Liver (tissue), 9 donors: ENCODE measurements around the gene SEMA6D. TPM values are rescaled to one million over a fixed set of nuclear protein-coding genes. Genes with fewer than 3 reads are reported as not detected.

Experiments
- DNase-seq: peaks from one replicate; pipeline ENCODE4 v3.0.0-alpha.2; 2017; ENCODE audit warnings: low spot score
- H3K27ac ChIP-seq, 2 donors: one replicate each; pipeline ENCODE4 v1.7.0; 2013; ENCODE audit warnings: inconsistent platforms in 2 of 2, low read length in 2 of 2, control low read depth in 1 of 2, low read depth in 1 of 2, mild to moderate bottlenecking in 1 of 2
- H3K27me3 ChIP-seq, 4 donors: one replicate each; pipeline versions ENCODE4 v1.6.1 to v1.7.0; 2013; ENCODE audit warnings: low read length in 3 of 4, inconsistent platforms in 1 of 4, mild to moderate bottlenecking in 1 of 4, moderate library complexity in 1 of 4; ENCODE audit not compliant: control insufficient read depth in 4 of 4, insufficient read depth in 4 of 4
- H3K36me3 ChIP-seq, 4 donors: one replicate each; pipeline versions ENCODE4 v1.6.1 to v1.7.0; 2013; ENCODE audit warnings: low read length in 3 of 4, mild to moderate bottlenecking in 3 of 4, low read depth in 1 of 4, moderate library complexity in 1 of 4; ENCODE audit not compliant: control insufficient read depth in 4 of 4, insufficient read depth in 3 of 4
- H3K4me1 ChIP-seq, 4 donors: one replicate each; pipeline versions ENCODE4 v1.6.1 to v1.7.0; 2013; ENCODE audit warnings: low read length in 3 of 4, mild to moderate bottlenecking in 3 of 4, moderate library complexity in 1 of 4; ENCODE audit not compliant: control insufficient read depth in 4 of 4, insufficient read depth in 4 of 4
- H3K4me3 ChIP-seq, 3 donors: one replicate each; pipeline versions ENCODE4 v1.6.1 to v1.7.0; 2013; ENCODE audit warnings: low read length in 3 of 3, control low read depth in 1 of 3, low read depth in 1 of 3, mild to moderate bottlenecking in 1 of 3
- H3K9ac ChIP-seq, 2 donors: one replicate each; pipeline ENCODE4 v1.7.0; 2013; ENCODE audit warnings: low read length in 2 of 2, mild to moderate bottlenecking in 2 of 2, moderate library complexity in 2 of 2, control low read depth in 1 of 2, low read depth in 1 of 2
- H3K9me3 ChIP-seq, 4 donors: one replicate each; pipeline versions ENCODE4 v1.6.1 to v1.7.0; 2013; ENCODE audit warnings: low read length in 3 of 4; ENCODE audit not compliant: control insufficient read depth in 4 of 4
- FOXA1 ChIP-seq: IDR thresholded peaks from 2 replicates; pipeline ENCODE4 v1.6.1; 2016; ENCODE audit warnings: antibody characterized with exemption
- GABPA ChIP-seq, 2 donors: IDR thresholded peaks in 1 of 2; conservative IDR thresholded peaks in 1 of 2; 2 replicates each; pipeline ENCODE4 v1.6.1; 2016; ENCODE audit warnings: antibody characterized with exemption in 2 of 2, mild to moderate bottlenecking in 1 of 2, moderate library complexity in 1 of 2
- HNF4A ChIP-seq, 2 donors: conservative IDR thresholded peaks; 2 replicates each; pipeline ENCODE4 v1.6.1; 2016; ENCODE audit warnings: antibody characterized with exemption in 2 of 2, mild to moderate bottlenecking in 2 of 2
- HNF4G ChIP-seq: IDR thresholded peaks from 2 replicates; pipeline ENCODE4 v1.6.1; 2016; ENCODE audit warnings: antibody characterized with exemption
- JUND ChIP-seq, 2 donors: IDR thresholded peaks; 2 replicates each; pipeline ENCODE4 v1.6.1; 2016; ENCODE audit warnings: antibody characterized with exemption in 2 of 2
- NR2F2 ChIP-seq: IDR thresholded peaks from 2 replicates; pipeline ENCODE4 v1.6.1; 2016; ENCODE audit warnings: antibody characterized with exemption
- RAD21 ChIP-seq, 2 donors: IDR thresholded peaks; 2 replicates each; pipeline ENCODE4 v1.6.1; 2016; ENCODE audit warnings: antibody characterized with exemption in 2 of 2, mild to moderate bottlenecking in 2 of 2
- RXRA ChIP-seq, 2 donors: IDR thresholded peaks; 2 replicates each; pipeline ENCODE4 v1.6.1; 2017 to 2018; ENCODE audit warnings: antibody characterized with exemption in 2 of 2, mild to moderate bottlenecking in 1 of 2
- SP1 ChIP-seq: IDR thresholded peaks from 2 replicates; pipeline ENCODE4 v1.6.1; 2018; ENCODE audit warnings: antibody characterized with exemption, mild to moderate bottlenecking
- WGBS: extraction: QIAGEN DNeasy Blood & Tissue Kit; methylation state at CpG from one replicate; pipeline ENCODE4 v1.1.7; 2013; 5-methylcytosine and 5-hydroxymethylcytosine counted together
- polyA plus RNA-seq, 2 donors: library from polyadenylated mRNA; stranded (reverse) in 1 of 2; unstranded in 1 of 2; fragments of 200-250 nt in 1 of 2; fragments of >200 nt in 1 of 2; fragmentation: Nextera tagmentation in 1 of 2; extraction: Ambion mirVana in 1 of 2; gene quantifications; one replicate each; pipeline versions ENCODE4 v1.2.1 to v1.2.3, GENCODE V29; 2013 to 2015
- total RNA-seq, 2 donors: library from RNA; depleted of rRNA; stranded (reverse); fragments of >200 nt; gene quantifications; one replicate each; pipeline ENCODE4 v1.2.3, GENCODE V29; 2014
- TF ChIP-seq, protein P1 (sequence below): IDR thresholded peaks from 2 replicates; pipeline ENCODE4 v1.6.1; 2016; ENCODE audit warnings: antibody characterized with exemption
- TF ChIP-seq, protein P2 (sequence below): IDR thresholded peaks from 2 replicates; pipeline ENCODE4 v1.6.1; 2016; ENCODE audit warnings: antibody characterized with exemption, mild to moderate bottlenecking
- TF ChIP-seq, protein P3 (sequence below): IDR thresholded peaks from 2 replicates; pipeline ENCODE4 v1.6.1; 2016; ENCODE audit warnings: antibody characterized with exemption
- donor health status: healthy.
- donor health status: healthy.
- donor health status: healthy.
- donor health status: healthy.
- donor health status: healthy.

The SEMA6D gene
- total and polyA plus RNA-seq, 4 donors, result 1.0 to 4.5 (median 3.1) TPM

DNA sequence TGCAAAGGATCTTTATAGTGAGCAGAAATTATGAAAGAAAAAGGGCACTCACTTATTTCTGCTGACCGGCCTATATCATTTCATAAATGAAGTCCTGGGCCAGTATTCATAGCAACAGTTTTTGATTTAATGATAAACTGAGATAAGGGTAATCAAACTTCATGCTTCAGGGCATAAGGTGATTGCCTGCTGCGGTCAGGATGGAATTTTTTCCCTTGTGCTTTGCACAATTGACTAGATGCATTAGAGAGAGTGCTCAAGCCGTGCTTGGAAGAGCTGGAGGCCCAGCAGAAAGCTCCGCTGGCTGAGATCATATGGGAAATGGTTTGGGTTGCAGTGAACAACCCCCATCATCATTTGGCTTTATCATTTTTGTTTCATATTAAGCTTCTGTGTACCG, 10.4 kb downstream of the SEMA6D start (continued):
- TF ChIP-seq, protein P1, sequence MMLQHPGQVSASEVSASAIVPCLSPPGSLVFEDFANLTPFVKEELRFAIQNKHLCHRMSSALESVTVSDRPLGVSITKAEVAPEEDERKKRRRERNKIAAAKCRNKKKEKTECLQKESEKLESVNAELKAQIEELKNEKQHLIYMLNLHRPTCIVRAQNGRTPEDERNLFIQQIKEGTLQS, result no peak
- TF ChIP-seq RAD21 (IDR thresholded peaks at IDR 0.05) (no peak), RXRA (IDR thresholded peaks at IDR 0.05) (no peak), FOXA1 (no peak), HNF4A (conservative IDR thresholded peaks at IDR 0.05) (no peak), HNF4G (no peak), SP1 (no peak)

DNA sequence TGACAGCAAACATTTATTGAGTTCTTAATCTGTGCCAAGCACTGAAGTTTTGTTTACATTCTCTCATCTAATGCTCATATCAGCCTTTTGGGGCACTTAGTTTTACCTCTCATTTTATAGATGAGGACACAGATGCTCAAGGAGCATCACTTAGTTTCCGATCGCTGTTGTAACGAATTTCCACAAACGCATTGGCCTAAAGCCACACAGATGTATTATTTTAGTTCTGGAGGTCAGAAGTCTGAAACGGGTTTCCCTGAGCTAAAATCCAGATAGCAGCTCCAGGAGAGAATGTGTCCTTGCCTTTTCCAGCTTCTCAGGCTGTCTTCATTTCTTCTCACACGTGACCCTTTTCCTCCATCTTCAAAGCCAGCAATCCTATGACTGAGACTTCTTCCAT, 11.1 kb downstream of the SEMA6D start:
- Histone ChIP-seq H3K9ac (no peak overlapping the region), H3K4me3 (no peak overlapping the region), H3K9me3 (no peaks in the 10 kb centered on the region), H3K27ac (no peak overlapping the region), H3K36me3 (no peaks in the 10 kb centered on the region), H3K27me3 (no peaks in the 10 kb centered on the region), H3K4me1 (no peaks in the 10 kb centered on the region)
- DNase-seq, result no peak
- no peak for TF ChIP-seq RXRA (IDR thresholded peaks at IDR 0.05)
- 81% methylated on average over 6 of the region's 6 CpGs for WGBS

DNA sequence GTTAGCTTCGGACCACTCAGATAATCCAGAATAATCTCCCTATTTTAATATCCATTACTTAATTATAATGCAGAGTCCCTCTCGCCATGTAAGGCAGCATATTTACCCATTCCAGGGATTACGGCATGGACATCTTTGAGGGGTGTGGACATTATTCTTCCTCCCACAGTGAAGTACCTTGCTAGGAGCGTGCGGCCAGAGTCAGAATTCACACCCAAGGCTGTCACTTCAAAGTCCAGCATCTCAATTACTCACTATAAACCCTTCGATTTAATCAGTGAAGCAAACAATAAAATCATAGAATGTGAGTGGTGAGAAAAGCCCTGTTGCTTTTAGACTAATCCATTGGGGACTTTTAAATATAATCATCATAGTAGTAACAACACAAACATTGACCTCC, 11.6 kb downstream of the SEMA6D start:
- no peak overlapping the region for H3K4me3 ChIP-seq
- DNase-seq, result no peak

More for the DNA sequence above, 11.6 kb downstream of the SEMA6D start:
- H3K27ac ChIP-seq, result no peak overlapping the region
- no peaks in the 10 kb centered on the region for H3K27me3 ChIP-seq
- H3K36me3 ChIP-seq, result no peaks in the 10 kb centered on the region
- TF ChIP-seq RXRA (IDR thresholded peaks at IDR 0.05), result no peak
- TF ChIP-seq HNF4G, result no peak
- TF ChIP-seq, protein P2, sequence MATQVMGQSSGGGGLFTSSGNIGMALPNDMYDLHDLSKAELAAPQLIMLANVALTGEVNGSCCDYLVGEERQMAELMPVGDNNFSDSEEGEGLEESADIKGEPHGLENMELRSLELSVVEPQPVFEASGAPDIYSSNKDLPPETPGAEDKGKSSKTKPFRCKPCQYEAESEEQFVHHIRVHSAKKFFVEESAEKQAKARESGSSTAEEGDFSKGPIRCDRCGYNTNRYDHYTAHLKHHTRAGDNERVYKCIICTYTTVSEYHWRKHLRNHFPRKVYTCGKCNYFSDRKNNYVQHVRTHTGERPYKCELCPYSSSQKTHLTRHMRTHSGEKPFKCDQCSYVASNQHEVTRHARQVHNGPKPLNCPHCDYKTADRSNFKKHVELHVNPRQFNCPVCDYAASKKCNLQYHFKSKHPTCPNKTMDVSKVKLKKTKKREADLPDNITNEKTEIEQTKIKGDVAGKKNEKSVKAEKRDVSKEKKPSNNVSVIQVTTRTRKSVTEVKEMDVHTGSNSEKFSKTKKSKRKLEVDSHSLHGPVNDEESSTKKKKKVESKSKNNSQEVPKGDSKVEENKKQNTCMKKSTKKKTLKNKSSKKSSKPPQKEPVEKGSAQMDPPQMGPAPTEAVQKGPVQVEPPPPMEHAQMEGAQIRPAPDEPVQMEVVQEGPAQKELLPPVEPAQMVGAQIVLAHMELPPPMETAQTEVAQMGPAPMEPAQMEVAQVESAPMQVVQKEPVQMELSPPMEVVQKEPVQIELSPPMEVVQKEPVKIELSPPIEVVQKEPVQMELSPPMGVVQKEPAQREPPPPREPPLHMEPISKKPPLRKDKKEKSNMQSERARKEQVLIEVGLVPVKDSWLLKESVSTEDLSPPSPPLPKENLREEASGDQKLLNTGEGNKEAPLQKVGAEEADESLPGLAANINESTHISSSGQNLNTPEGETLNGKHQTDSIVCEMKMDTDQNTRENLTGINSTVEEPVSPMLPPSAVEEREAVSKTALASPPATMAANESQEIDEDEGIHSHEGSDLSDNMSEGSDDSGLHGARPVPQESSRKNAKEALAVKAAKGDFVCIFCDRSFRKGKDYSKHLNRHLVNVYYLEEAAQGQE, result no peak
- TF ChIP-seq, protein P1, result no peak
- TF ChIP-seq SP1, result no peak
- TF ChIP-seq, protein P3, sequence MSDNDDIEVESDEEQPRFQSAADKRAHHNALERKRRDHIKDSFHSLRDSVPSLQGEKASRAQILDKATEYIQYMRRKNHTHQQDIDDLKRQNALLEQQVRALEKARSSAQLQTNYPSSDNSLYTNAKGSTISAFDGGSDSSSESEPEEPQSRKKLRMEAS, result no peak
- TF ChIP-seq FOXA1, result no peak
- no peak for TF ChIP-seq NR2F2
- TF ChIP-seq RAD21 (IDR thresholded peaks at IDR 0.05), result no peak
- TF ChIP-seq JUND (IDR thresholded peaks at IDR 0.05), result no peak
- no peak for TF ChIP-seq GABPA (IDR thresholded peaks at IDR 0.05 in 1 of 2, conservative IDR thresholded peaks at IDR 0.05 in 1 of 2)
- no peaks in the 10 kb centered on the region for H3K9me3 ChIP-seq
- no peak overlapping the region for H3K9ac ChIP-seq
- no peaks in the 10 kb centered on the region for H3K4me1 ChIP-seq
- 73% methylated on average over 6 of the region's 6 CpGs for WGBS
